ENCODE results near the gene CHST11.
A peak's percentile ranks its signal among the peaks of the same experiment; 100 is the strongest.

The CHST11 gene

GRCh38 chr12:104475271-104475670 lies 18.5 kb downstream of the CHST11 start:
- H3K4me3 ChIP-seq (ENCODE audit: low read length): no peak overlapping the region
- no peak for DNase-seq (ENCODE audit: low read depth, low spot score)

- DNase-seq (ENCODE audit: low read depth, low spot score): no peak
- H3K4me3 ChIP-seq (ENCODE audit: low read length): peak overlapping the region; percentile 37
These were observed 21.0 kb downstream of the CHST11 start for GRCh38 chr12:104477510-104478390.

GRCh38 chr12:104478396-104479122 lies 21.8 kb downstream of the CHST11 start:
- H3K4me3 ChIP-seq (ENCODE audit: low read length): peak overlapping the region; percentile 37
- peak; percentile 87 for DNase-seq (ENCODE audit: low read depth, low spot score)

- no peak overlapping the region for H3K4me3 ChIP-seq (ENCODE audit: low read length)
- no peak for DNase-seq (ENCODE audit: low read depth, low spot score)
These were observed 22.4 kb downstream of the CHST11 start for GRCh38 chr12:104479123-104479662.

GRCh38 chr12:104480012-104480411 lies 23.3 kb downstream of the CHST11 start:
- DNase-seq (ENCODE audit: low read depth, low spot score): no peak
- no peak overlapping the region for H3K4me3 ChIP-seq (ENCODE audit: low read length)

GRCh38 chr12:104480826-104481440 lies 24.2 kb downstream of the CHST11 start:
- peak overlapping the region; percentile 7; the same call in 1 of the 2 replicates for H3K4me3 ChIP-seq (ENCODE audit: low read length)
- DNase-seq (ENCODE audit: low read depth, low spot score): no peak

- DNase-seq (ENCODE audit: low read depth, low spot score): peak; percentile 81
- H3K4me3 ChIP-seq (ENCODE audit: low read length): peak overlapping the region; percentile 8
These were observed 25.4 kb downstream of the CHST11 start for GRCh38 chr12:104482113-104482512.

GRCh38 chr12:104482748-104483147 lies 26.0 kb downstream of the CHST11 start:
- no peak for DNase-seq (ENCODE audit: low read depth, low spot score)
- H3K4me3 ChIP-seq (ENCODE audit: low read length): no peak overlapping the region

- DNase-seq (ENCODE audit: low read depth, low spot score): no peak
- H3K4me3 ChIP-seq (ENCODE audit: low read length): no peak overlapping the region
These were observed 27.3 kb downstream of the CHST11 start for GRCh38 chr12:104484079-104484478.

- peak; percentile 99 for DNase-seq (ENCODE audit: low read depth, low spot score)
- peak overlapping the region; percentile 47 for H3K4me3 ChIP-seq (ENCODE audit: low read length)
These were observed 29.1 kb downstream of the CHST11 start for GRCh38 chr12:104485651-104486362.

GRCh38 chr12:104486363-104486750 lies 29.6 kb downstream of the CHST11 start:
- DNase-seq (ENCODE audit: low read depth, low spot score): no peak
- no peak overlapping the region; the same call in 1 of the 2 replicates for H3K4me3 ChIP-seq (ENCODE audit: low read length)

- no peak for DNase-seq (ENCODE audit: low read depth, low spot score)
- no peak overlapping the region for H3K4me3 ChIP-seq (ENCODE audit: low read length)
These were observed 30.4 kb downstream of the CHST11 start for GRCh38 chr12:104486943-104487819.

- no peak overlapping the region for H3K4me3 ChIP-seq (ENCODE audit: low read length)
- DNase-seq (ENCODE audit: low read depth, low spot score): no peak
These were observed 31.6 kb downstream of the CHST11 start for GRCh38 chr12:104488374-104488773.

GRCh38 chr12:104490186-104490585 lies 33.4 kb downstream of the CHST11 start:
- H3K4me3 ChIP-seq (ENCODE audit: low read length): peak overlapping the region; percentile 17
- DNase-seq (ENCODE audit: low read depth, low spot score): no peak

- DNase-seq (ENCODE audit: low read depth, low spot score): peak; percentile 89
- H3K4me3 ChIP-seq (ENCODE audit: low read length): peak overlapping the region; percentile 17
These were observed 34.1 kb downstream of the CHST11 start for GRCh38 chr12:104490850-104491249.

GRCh38 chr12:104493496-104493895 lies 36.7 kb downstream of the CHST11 start:
- no peak for DNase-seq (ENCODE audit: low read depth, low spot score)
- peak overlapping the region; percentile 40 for H3K4me3 ChIP-seq (ENCODE audit: low read length)

GRCh38 chr12:104494137-104494792 lies 37.5 kb downstream of the CHST11 start:
- H3K4me3 ChIP-seq (ENCODE audit: low read length): peak overlapping the region; percentile 40
- no peak for DNase-seq (ENCODE audit: low read depth, low spot score)

- peak overlapping the region; percentile 40 for H3K4me3 ChIP-seq (ENCODE audit: low read length)
- no peak for DNase-seq (ENCODE audit: low read depth, low spot score)
These were observed 38.0 kb downstream of the CHST11 start for GRCh38 chr12:104494793-104495158.

Measured in Jurkat, Clone E6-1 (cell line).